Testis (tissue), 3 donors: Measurements from ENCODE around the gene GALR1. TPM values are rescaled to one million over a fixed set of nuclear protein-coding genes. Genes with fewer than 3 reads are reported as not detected.

Experiments
- DNase-seq: peaks from one replicate; pipeline ENCODE4 v3.0.0-alpha.2; 2019
- H3K27ac ChIP-seq, 2 donors: fragments of 200-600 bp; sonication (generic); one replicate each; pipeline ENCODE4 v1.5.1; 2019
- H3K27me3 ChIP-seq: fragments of 200-600 bp; sonication (generic); one replicate; pipeline ENCODE4 v1.5.1; 2019
- H3K36me3 ChIP-seq: fragments of 200-600 bp; sonication (generic); one replicate; pipeline ENCODE4 v1.5.1; 2017; ENCODE audit warnings: low read depth; ENCODE audit errors: missing control alignments
- H3K4me1 ChIP-seq: fragments of 200-600 bp; sonication (generic); one replicate; pipeline ENCODE4 v1.5.1; 2019
- H3K4me3 ChIP-seq, 2 donors: fragments of 200-600 bp; sonication (generic); one replicate each; pipeline ENCODE4 v1.5.1; 2017 to 2019
- H3K9me3 ChIP-seq: fragments of 200-600 bp; sonication (generic); one replicate; pipeline ENCODE4 v1.5.1; 2017
- POLR2A ChIP-seq: fragments of 450-650 bp; IDR thresholded peaks from one replicate; pipeline ENCODE4 v1.6.1; 2017; ENCODE audit warnings: antibody characterized with exemption, mild to moderate bottlenecking, moderate library complexity
- WGBS, 2 donors: methylation state at CpG; one replicate each; pipeline ENCODE4 v1.1.5; 2018; 5-methylcytosine and 5-hydroxymethylcytosine counted together
- intact Hi-C: fragments of 100-400 bp; cut with DNase I; formaldehyde crosslinking; loops from one replicate; pipeline ENCODE4 v1.15.1; 2023; ENCODE audit warnings: low total_unique reads
- polyA plus RNA-seq: library from polyadenylated mRNA; stranded (reverse); fragments of 350-450 nt; fragmentation: Illumina TruSeq; extraction: RNeasy Lipid Tissue Mini Kit (QIAGEN cat#74804); gene quantifications from one replicate; pipeline ENCODE4 v1.2.3, GENCODE V29; 2014; ENCODE audit warnings: low read depth, low replicate concordance; ENCODE audit not compliant: insufficient read depth
- total RNA-seq, 2 donors: library from RNA; depleted of rRNA; stranded (reverse); fragments of >200 nt; gene quantifications; one replicate each; pipeline ENCODE4 v1.2.3, GENCODE V29; 2016
- TF ChIP-seq, protein P1 (sequence below), 3 experiments: fragments of 450-650 bp in 2 of 3; fragments of 200-600 bp in 1 of 3; sonication (generic) in 1 of 3; IDR thresholded peaks; one replicate each; pipeline ENCODE4 v1.5.1; 2016 to 2019; ENCODE audit warnings: antibody characterized with exemption in 3 of 3, mild to moderate bottlenecking in 2 of 3, moderate library complexity in 1 of 3

GALR1 gene
- total and polyA plus RNA-seq, 3 donors from 2014 or later, result 0.11 to 0.43 (median 0.16) TPM

DNA sequence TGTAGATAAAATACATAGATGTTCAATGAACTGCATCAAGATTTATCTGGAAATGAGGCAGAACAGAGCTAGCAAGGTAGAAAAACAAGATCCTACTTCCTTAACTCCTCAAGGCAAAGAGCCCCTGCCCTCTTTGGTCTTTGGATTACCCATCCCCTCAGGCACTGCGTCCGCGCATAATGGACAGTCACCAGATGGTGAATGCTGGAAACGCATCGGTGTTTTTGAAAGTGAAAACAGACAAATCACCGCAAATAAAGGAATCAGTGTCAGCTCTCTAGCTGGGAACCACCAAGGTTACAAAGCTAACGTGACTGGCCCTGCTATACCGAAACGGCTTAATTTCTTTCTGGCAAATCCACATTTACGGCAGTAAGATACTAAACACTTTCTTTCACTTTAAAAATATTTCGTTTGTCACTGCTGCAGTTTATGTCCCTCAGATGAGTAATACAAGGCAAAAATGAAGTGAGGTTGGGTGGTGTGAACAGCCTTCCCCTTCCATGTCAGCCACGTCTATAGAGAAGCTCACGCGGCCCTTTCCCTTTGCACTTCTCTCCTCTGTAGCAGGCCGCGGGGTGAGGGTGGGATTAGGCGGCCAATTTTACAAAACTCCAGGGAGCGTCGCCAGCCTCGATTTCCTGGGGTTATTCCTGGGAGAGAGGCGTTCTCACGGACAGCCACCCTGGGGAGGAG, 627 bp upstream of the GALR1 start:
- no peaks in the 10 kb centered on the region for H3K27me3 ChIP-seq
- intact Hi-C loops, result no loop called here

DNA sequence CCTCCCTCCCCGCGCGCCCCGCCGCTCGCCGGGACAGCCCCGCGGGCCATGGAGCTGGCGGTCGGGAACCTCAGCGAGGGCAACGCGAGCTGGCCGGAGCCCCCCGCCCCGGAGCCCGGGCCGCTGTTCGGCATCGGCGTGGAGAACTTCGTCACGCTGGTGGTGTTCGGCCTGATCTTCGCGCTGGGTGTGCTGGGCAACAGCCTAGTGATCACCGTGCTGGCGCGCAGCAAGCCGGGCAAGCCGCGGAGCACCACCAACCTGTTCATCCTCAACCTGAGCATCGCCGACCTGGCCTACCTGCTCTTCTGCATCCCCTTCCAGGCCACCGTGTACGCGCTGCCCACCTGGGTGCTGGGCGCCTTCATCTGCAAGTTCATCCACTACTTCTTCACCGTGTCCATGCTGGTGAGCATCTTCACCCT, 865 bp downstream of the GALR1 start:
- H3K27me3 ChIP-seq, result no peaks in the 10 kb centered on the region
- WGBS, 2 donors, result 0% methylated on average over 4 to 33 of the region's 40 CpGs
- TF ChIP-seq, protein P1, sequence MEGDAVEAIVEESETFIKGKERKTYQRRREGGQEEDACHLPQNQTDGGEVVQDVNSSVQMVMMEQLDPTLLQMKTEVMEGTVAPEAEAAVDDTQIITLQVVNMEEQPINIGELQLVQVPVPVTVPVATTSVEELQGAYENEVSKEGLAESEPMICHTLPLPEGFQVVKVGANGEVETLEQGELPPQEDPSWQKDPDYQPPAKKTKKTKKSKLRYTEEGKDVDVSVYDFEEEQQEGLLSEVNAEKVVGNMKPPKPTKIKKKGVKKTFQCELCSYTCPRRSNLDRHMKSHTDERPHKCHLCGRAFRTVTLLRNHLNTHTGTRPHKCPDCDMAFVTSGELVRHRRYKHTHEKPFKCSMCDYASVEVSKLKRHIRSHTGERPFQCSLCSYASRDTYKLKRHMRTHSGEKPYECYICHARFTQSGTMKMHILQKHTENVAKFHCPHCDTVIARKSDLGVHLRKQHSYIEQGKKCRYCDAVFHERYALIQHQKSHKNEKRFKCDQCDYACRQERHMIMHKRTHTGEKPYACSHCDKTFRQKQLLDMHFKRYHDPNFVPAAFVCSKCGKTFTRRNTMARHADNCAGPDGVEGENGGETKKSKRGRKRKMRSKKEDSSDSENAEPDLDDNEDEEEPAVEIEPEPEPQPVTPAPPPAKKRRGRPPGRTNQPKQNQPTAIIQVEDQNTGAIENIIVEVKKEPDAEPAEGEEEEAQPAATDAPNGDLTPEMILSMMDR (IDR thresholded peaks at IDR 0.05), result no peak
- no peaks in the 10 kb centered on the region for H3K36me3 ChIP-seq
- H3K4me1 ChIP-seq, result peaks cover 4% of the 10 kb centered on the region
- DNase-seq, result no peak
- H3K9me3 ChIP-seq, result no peaks in the 10 kb centered on the region
- no peak overlapping the region for H3K27ac ChIP-seq
- peak overlapping the region in 1 of 2 donors; percentile 31 for H3K4me3 ChIP-seq
- intact Hi-C loops, result no loop called here

More for the DNA sequence above, 627 bp upstream of the GALR1 start:
- no peak for TF ChIP-seq POLR2A
- TF ChIP-seq, protein P1 (IDR thresholded peaks at IDR 0.05), result no peak
- Histone ChIP-seq H3K4me1 (peaks cover 4% of the 10 kb centered on the region), H3K27ac (no peak overlapping the region), H3K4me3 (peak overlapping the region; percentile 4 to 31), H3K9me3 (no peaks in the 10 kb centered on the region), H3K36me3 (no peaks in the 10 kb centered on the region)
- DNase-seq, result no peak
- 3 to 6% methylated on average over 20 to 22 of the region's 22 CpGs for WGBS, 2 donors

DNA sequence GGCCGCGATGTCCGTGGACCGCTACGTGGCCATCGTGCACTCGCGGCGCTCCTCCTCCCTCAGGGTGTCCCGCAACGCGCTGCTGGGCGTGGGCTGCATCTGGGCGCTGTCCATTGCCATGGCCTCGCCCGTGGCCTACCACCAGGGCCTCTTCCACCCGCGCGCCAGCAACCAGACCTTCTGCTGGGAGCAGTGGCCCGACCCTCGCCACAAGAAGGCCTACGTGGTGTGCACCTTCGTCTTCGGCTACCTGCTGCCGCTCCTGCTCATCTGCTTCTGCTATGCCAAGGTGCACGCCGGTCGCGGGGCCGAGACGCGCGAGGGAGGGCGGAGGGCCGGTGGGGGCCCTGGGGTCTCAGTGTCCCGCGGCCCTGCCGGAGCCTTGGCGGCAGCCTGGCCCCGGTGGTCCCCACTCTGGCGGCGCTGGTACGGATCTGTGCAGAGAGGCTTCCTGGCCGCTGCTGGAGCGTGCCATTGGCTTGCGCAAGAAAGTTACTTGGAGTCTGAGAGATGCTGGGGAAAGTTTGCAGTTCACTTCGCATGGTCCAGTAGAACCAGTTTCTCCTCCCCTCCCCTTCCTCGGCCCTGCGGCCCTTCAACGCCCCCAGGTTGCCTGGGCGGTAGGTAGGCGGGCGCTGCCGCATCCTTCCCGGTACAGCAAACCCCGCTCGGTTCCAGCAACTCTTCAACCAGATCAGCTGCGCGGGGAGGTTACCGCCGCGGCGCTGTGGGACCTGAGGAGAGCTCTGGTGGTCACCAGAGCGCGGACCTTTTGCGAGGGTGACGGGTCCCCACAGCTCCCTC, 1.5 kb downstream of the GALR1 start:
- Histone ChIP-seq H3K36me3 (no peaks in the 10 kb centered on the region), H3K4me3 (peak overlapping the region in 1 of 2 donors; percentile 31), H3K27me3 (no peaks in the 10 kb centered on the region), H3K9me3 (no peaks in the 10 kb centered on the region), H3K27ac (no peak overlapping the region), H3K4me1 (peaks cover 4% of the 10 kb centered on the region)
- DNase-seq, result no peak
- WGBS, 2 donors, result 0 to 2% methylated on average over 1 to 66 of the region's 67 CpGs
- intact Hi-C loops, result no loop called here
- no peak for TF ChIP-seq POLR2A
- TF ChIP-seq, protein P1 (IDR thresholded peaks at IDR 0.05), result no peak

DNA sequence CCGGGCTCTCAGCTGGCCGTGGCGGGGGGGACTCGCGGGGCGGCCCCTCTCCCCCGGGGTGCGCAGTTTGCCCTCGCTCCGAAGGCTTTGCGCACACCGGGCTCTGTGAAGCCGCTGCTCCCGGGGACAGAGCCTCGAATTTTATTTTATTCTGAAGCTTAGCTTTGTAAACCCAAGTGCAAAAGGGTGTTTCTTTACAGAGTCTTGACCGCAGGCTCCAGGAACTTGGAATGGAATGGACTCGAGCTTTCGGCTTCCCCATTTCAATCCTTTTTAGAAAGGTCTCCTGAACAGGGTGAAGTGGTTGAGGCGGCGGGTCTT, 2.0 kb downstream of the GALR1 start:
- no peaks in the 10 kb centered on the region for H3K9me3 ChIP-seq
- H3K27me3 ChIP-seq, result no peaks in the 10 kb centered on the region
- no peak overlapping the region for H3K4me3 ChIP-seq
- no peaks in the 10 kb centered on the region for H3K36me3 ChIP-seq
- TF ChIP-seq, protein P1 (IDR thresholded peaks at IDR 0.05), result no peak
- TF ChIP-seq POLR2A, result no peak
- WGBS, 2 donors, result 5 to 8% methylated on average over 5 to 18 of the region's 20 CpGs
- intact Hi-C loops, result no loop called here
- no peak for DNase-seq
- H3K4me1 ChIP-seq, result peaks cover 4% of the 10 kb centered on the region
- H3K27ac ChIP-seq, result no peak overlapping the region
